ENCODE results near the gene FAM149A.

Gene FAM149A

DNA sequence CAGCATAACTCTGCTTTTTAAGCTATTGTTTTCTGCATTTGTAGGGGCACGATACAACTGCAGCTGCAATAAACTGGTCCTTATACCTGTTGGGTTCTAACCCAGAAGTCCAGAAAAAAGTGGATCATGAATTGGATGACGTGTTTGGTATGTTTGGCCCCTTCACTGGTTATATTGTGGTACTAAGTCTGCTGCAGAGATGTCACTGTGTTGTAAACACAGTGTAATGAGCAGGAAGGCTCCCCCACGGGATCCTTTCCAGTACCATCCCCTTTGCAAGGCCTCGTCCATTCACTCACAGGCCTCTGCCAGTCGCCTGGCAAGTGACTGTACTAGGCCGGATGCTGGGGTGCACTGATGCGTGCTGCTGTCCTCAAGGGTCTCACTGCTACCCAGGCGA, 100.7 kb downstream of the FAM149A start:
- no peak for DNase-seq

DNA sequence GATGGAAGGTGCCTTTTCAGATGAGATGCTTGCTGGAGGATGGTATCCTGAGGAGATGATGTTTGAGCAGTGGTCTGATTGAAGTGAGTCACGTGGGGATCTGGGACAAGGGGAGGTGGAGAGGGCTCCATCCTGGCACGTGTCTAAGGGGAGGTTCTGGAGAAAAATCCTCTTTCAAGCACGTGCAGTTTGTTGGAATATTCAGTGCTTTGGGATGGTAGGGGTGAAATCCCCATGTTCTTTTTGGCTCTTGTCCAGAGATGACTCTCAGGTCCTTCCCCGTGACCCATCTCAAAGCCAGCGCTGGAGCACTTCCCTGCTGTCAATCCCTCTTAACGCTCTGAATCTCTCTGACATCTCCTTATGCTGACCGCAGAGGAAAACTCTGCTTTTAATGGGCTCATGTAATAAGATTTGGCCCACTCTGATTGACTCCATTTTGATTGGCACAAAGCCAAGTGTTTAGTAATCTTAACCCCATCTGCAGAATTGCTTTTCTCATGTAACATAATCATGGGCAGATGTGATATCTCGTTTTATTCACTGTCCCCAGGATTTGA, 112.0 kb downstream of the FAM149A start:
- DNase-seq = no peak

- DNase-seq = no peak
Observed at GRCh38 chr4:186217733-186218293, 113.3 kb downstream of the FAM149A start.

DNA sequence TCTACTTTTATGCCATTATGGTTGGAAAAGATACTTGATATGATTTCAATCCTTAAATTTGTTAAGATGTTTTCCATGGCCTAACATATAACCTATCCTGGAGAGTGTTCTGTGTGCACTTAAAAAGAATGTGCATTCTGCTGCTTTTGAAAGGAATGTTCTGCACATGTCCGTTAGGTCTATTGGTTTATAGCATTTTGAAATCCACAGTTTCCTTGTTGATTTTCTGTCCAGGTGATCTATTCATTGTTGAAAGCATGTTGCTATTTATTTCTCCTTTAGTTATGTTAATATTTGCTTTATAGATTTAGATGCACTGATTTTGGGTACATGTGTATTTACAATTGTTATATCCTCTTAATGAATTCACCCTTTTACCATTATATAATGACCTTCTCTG, 117.1 kb downstream of the FAM149A start:
- no peak for DNase-seq

All from SHP77 treated with DMSO at 0.1 percent for 48 hours (cell line).